Pancreas (tissue), 10 donors: ENCODE results near the gene NTNG1. TPM values are rescaled to one million over a fixed set of nuclear protein-coding genes. Genes with fewer than 3 reads are reported as not detected.

Source experiments
- ATAC-seq, 4 donors: fragments of 200-7000 bp; cut with Tn5 transposase; one replicate each; pipeline versions ENCODE4 v1.8.0 to v1.9.1; 2020; ENCODE audit warnings: mild to moderate bottlenecking in 4 of 4, moderate library complexity in 4 of 4
- DNase-seq, 6 donors: peaks; one replicate each; pipeline ENCODE4 v3.0.0-alpha.2; 2020
- FAIRE-seq: peaks from 2 replicates; lab custom pipeline; 2012; peaks lifted over from hg19 to GRCh38; lab: Jason Lieb, UNC
- H3K27ac ChIP-seq, 4 donors: fragments of 200-600 bp; sonication (generic); 1 replicate in 3 of 4; 2 replicates in 1 of 4; pipeline versions ENCODE4 v1.5.0 to v1.8.0; 2020
- H3K27me3 ChIP-seq, 4 donors: fragments of 200-600 bp; one replicate each; pipeline ENCODE4 v1.8.0; 2021
- H3K36me3 ChIP-seq, 3 donors: fragments of 200-600 bp; sonication (generic) in 1 of 3; one replicate each; pipeline versions ENCODE4 v1.5.0 to v1.8.0; 2020 to 2021
- H3K4me1 ChIP-seq, 3 donors: fragments of 200-600 bp; one replicate each; pipeline ENCODE4 v1.8.0; 2021
- H3K4me3 ChIP-seq, 4 donors: fragments of 200-600 bp; sonication (generic) in 2 of 4; one replicate each; pipeline versions ENCODE4 v1.5.0 to v1.8.0; 2020 to 2021
- H3K9me3 ChIP-seq, 4 donors: fragments of 200-600 bp; one replicate each; pipeline ENCODE4 v1.8.0; 2021
- CTCF ChIP-seq, 4 donors: fragments of 200-600 bp; sonication (generic) in 3 of 4; IDR thresholded peaks; one replicate each; pipeline versions ENCODE4 v1.5.0 to v1.8.0; 2021; ENCODE audit warnings: antibody characterized with exemption in 4 of 4
- WGBS, 2 donors: extraction: QIAGEN DNeasy Blood & Tissue Kit; methylation state at CpG; one replicate each; pipeline ENCODE4 v1.1.7; 2013; 5-methylcytosine and 5-hydroxymethylcytosine counted together
- intact Hi-C, 3 donors: fragments of 100-400 bp; cut with DNase I; formaldehyde crosslinking; loops; one replicate each; pipeline versions ENCODE4 v1.11.1 to v1.14.2; 2022
- polyA plus RNA-seq, 2 donors: library from polyadenylated mRNA; stranded (reverse); fragments of 200-250 nt; gene quantifications; one replicate each; pipeline ENCODE4 v1.2.3, GENCODE V29; 2013
- total RNA-seq, 6 donors: library from RNA; stranded (reverse); fragmentation: NEBNext Ultra II Directional in 4 of 6; extraction: Animal tissue kit (Norgen Biotek cat#: 25700) in 4 of 6; gene quantifications; one replicate each; pipeline versions ENCODE4 v1.2.1 to v1.2.4, GENCODE V29; 2021 to 2023
- donor health status: healthy with polysubstance abuse.
- donor health status: DM: no; HTN: no; CAD: no; lungs with moderate emphysema.
- donor health status: DM: no; HTN: no; CAD: no.
- donor health status: control.
- donor health status: control.
- donor health status: Bipolar disorder and iron deficiency.
- donor health status: DM: yes; HTN: yes; CAD: no.
- donor health status: DM: no; HTN: no; CAD: no.
- donor health status: DM: no; HTN: no; CAD: no.
- donor health status: DM: yes; HTN: yes; CAD: no.

The NTNG1 gene
- total and polyA plus RNA-seq, 8 donors, result 0.04 to 1.3 (median 0.23) TPM; not detected in 1

- 63 to 84% methylated on average over 2 of the region's 2 CpGs for WGBS, 2 donors
- FAIRE-seq (no peak), DNase-seq (no peak), ATAC-seq (no peak)
- TF ChIP-seq CTCF (IDR thresholded peaks at IDR 0.05), result no peak
- Histone ChIP-seq H3K4me1 (no peaks in the 10 kb centered on the region), H3K4me3 (no peak overlapping the region), H3K9me3 (no peaks in the 10 kb centered on the region), H3K27me3 (no peaks in the 10 kb centered on the region), H3K36me3 (no peaks in the 10 kb centered on the region), H3K27ac (no peak overlapping the region)
- intact Hi-C loops, result no loop called here
These were observed 336.4 kb downstream of the NTNG1 start for GRCh38 chr1:107477233-107477632.

- no peaks in the 10 kb centered on the region for H3K36me3 ChIP-seq
- H3K4me1 ChIP-seq, result no peaks in the 10 kb centered on the region
- H3K4me3 ChIP-seq, result no peak overlapping the region
- H3K27ac ChIP-seq, result no peak overlapping the region
- FAIRE-seq (no peak), ATAC-seq (no peak), DNase-seq (no peak)
- H3K9me3 ChIP-seq, result no peaks in the 10 kb centered on the region
- intact Hi-C loops, result no loop called here
- WGBS, 2 donors, result 31 to 38% methylated on average over 11 of the region's 11 CpGs
- H3K27me3 ChIP-seq, result no peaks in the 10 kb centered on the region
- TF ChIP-seq CTCF (IDR thresholded peaks at IDR 0.05), result no peak
These were observed 339.1 kb downstream of the NTNG1 start for GRCh38 chr1:107479865-107480350.

GRCh38 chr1:107480548-107481415, 339.9 kb downstream of the NTNG1 start:
- DNase-seq (peak in 2 of 6 donors; percentile 56 to 62), FAIRE-seq (no peak), ATAC-seq (peak in 3 of 4 donors; percentile 47 to 74 (median 51))
- intact Hi-C loops, result no loop called here
- no peak for TF ChIP-seq CTCF (IDR thresholded peaks at IDR 0.05)
- H3K27ac ChIP-seq, result no peak overlapping the region
- WGBS, 2 donors, result 17 to 20% methylated on average over 37 of the region's 37 CpGs
- no peaks in the 10 kb centered on the region for H3K27me3 ChIP-seq
- H3K4me3 ChIP-seq, result no peak overlapping the region
- no peaks in the 10 kb centered on the region for H3K4me1 ChIP-seq
- no peaks in the 10 kb centered on the region for H3K9me3 ChIP-seq
- H3K36me3 ChIP-seq, result no peaks in the 10 kb centered on the region

GRCh38 chr1:107481756-107482384, 341.0 kb downstream of the NTNG1 start:
- no peak for DNase-seq
- FAIRE-seq, result no peak
- Histone ChIP-seq H3K9me3 (no peaks in the 10 kb centered on the region), H3K4me1 (no peaks in the 10 kb centered on the region), H3K27ac (no peak overlapping the region), H3K4me3 (no peak overlapping the region), H3K27me3 (no peaks in the 10 kb centered on the region), H3K36me3 (no peaks in the 10 kb centered on the region)
- intact Hi-C loops, result no loop called here
- no peak for TF ChIP-seq CTCF (IDR thresholded peaks at IDR 0.05)
- 14 to 36% methylated on average over 3 of the region's 3 CpGs for WGBS, 2 donors
- no peak for ATAC-seq
